Measurements from ENCODE around the gene MORN3.

GRCh38 chr12:121626087-121626852 lies 43.2 kb downstream of the MORN3 start, which contains the start of gene ORAI1:
- TF ChIP-seq MXI1 (conservative IDR thresholded peaks at IDR 0.05; ENCODE audit: poor library complexity, severe bottlenecking) (peak; percentile 75), CTCF (IDR thresholded peaks at IDR 0.05; ENCODE audit: poor library complexity, severe bottlenecking) (peak; percentile 57)
